SK-MEL-5 (cell line): ENCODE results near the gene CCDC33. TPM values are rescaled to one million over a fixed set of nuclear protein-coding genes. Genes with fewer than 3 reads are reported as not detected.

Experiments
- DNase-seq: peaks from one replicate; pipeline ENCODE4 v3.0.0-alpha.2; 2016; ENCODE audit warnings: low read depth, low spot score
- in situ Hi-C: cut with HindIII; loops from 2 replicates; pipeline ENCODE4 v1.10.0; 2016; ENCODE audit warnings: low sequenced_read_pairs, high pct_unique_total_duplicates, low pct_unique_long_range_greater_than_20kb
- total RNA-seq: library from RNA; depleted of rRNA; stranded (reverse); fragments of >200 nt; shearing (Covaris generic); gene quantifications from 2 replicates; pipeline ENCODE4 v1.2.3, GENCODE V29; 2014

The CCDC33 gene
- total RNA-seq, 1 experiment from 2014 or later: not detected

DNA sequence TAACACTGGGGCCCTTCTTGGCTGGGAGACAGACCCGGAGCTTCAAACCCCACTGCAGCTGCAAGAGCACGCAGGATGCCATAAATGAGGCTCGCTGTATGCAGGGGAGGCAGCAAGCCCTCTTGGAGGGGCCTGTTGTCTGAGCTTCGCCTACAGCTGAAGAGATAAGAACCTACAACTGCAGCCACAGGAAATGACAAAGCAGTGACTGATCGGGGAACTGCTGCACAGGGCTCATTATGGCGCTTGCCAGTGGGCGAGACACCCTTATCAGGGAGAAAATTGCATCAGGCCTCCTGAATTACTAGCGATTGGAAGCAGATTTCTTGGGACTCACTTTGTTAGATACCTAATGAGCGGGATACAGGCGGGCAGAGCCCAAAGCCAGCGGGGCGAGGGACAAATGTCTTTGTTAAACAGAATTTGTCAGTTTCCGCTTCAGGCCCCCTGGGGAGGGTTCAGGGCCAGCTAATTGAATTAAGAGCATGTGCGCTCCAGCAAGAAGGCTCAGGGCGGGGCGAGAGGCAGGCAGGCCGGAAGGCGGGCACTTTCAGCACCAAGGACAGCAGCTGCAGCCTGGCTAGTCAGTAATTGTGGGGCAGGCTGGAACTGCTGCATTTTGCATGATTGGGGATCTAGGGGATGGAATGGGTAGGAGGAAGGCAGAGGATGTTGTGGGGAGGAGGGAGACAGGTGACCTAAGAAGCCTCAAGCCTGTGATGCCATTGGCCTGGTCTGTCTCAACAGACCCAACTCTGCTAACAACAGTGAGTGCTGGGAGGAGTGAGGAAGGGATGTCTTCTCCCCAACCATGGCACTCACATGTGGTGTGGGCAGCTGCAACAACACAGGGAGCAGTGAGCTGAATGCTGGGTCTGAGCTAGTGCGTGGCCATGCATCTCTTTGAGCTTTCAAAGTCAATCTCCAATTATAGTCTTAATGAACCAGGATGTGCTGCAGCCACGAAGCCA lies 55.3 kb downstream of the CCDC33 start:
- in situ Hi-C loops: no loop called here

DNA sequence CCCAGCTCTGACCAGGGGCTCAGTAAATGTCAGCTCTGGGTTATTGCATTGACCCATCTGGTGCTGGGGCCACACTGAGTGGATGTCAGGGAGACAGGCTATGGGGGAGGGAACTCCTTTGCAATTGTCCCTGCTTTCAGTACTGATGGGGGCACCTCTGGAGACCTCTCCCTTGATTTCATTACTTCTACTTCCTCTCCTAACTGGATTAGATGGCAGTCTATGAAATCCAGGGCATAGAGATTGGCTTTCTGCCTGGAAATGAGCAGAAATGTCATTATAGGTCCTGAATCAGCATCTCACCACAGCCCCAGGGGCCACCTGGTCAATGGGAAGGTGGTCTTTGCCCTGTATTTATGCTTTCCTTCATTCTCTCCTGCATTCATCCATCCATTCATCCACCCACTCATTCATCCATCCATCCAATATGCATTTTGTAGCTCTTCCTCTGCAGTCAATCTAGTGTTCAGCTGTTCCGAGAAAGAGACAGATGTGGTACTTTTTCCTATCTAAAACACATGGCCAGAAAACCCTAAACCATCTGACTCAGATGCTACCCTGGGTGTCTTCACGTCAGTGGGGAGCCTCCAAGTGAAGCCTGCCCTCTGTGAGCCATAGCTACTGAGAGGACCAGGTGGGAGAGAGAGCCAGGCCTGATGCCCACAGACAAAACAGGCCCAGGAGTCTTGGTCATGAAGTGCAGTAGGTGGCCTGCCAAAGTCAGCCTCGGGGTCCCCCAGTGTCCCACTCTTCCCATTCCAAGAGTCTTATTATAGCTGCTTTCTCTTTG lies 57.1 kb downstream of the CCDC33 start:
- no peak for DNase-seq
- in situ Hi-C loops: no loop called here

More for the DNA sequence above, 55.3 kb downstream of the CCDC33 start:
- peak; percentile 53 for DNase-seq

DNA sequence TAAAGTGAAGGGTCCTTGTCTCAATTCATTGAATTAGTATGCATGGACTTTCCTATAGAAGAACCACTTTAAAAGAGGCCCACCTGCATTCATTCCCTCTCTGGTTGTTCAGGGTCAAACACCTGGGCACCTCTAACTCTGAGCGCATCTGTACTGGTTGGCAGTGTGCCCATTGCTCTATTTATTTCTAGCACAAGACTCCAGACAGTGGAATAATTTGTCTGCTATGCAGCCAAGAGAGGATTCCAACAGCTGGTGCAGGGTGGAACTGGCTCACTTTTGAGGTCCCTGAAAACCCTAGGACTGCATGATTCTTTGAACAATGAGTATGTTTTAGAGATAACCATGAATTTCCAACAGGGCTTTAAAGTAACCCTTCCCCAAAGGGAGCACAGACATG lies 57.9 kb downstream of the CCDC33 start:
- no peak for DNase-seq
- in situ Hi-C loops: no loop called here

DNA sequence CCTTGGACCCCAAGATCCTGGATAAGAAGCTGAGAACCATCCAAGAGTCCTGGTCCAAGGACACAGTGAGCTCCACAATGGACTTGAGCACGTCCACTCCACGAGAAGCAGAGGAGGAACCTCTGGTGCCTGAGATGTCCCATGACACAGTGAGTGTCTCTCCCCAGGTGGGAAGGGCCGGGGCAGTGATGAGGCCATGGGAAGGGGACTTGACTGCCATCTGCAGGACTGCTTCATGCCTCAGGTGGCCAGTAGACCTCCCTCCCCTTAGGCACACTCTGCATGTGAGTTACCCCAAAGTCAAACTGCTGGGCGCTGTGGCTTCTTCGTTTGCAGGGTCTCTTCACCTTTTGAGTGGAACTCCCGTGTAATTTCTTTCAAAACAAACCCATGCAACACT lies 59.7 kb downstream of the CCDC33 start:
- in situ Hi-C loops: no loop called here
- no peak for DNase-seq

DNA sequence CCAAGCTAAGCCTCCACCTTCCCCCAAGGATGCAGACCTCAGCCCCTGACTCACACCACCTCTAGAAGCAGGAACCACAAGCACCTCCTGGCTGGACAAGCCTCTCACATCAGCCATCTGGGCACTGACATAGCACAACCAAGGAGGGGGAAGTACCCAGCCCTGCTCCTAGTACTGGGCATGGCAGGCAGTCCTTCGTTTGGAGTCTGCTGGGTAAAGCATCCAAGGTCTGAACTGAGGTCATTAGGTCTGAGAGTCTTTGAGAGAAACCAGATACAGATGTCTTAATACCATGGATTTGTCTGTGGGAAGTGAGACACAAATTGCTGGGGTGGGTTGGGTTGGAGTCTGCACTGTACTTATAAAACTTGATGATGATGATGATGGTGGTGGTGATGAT lies 61.8 kb downstream of the CCDC33 start:
- in situ Hi-C loops: no loop called here
- DNase-seq: no peak

DNA sequence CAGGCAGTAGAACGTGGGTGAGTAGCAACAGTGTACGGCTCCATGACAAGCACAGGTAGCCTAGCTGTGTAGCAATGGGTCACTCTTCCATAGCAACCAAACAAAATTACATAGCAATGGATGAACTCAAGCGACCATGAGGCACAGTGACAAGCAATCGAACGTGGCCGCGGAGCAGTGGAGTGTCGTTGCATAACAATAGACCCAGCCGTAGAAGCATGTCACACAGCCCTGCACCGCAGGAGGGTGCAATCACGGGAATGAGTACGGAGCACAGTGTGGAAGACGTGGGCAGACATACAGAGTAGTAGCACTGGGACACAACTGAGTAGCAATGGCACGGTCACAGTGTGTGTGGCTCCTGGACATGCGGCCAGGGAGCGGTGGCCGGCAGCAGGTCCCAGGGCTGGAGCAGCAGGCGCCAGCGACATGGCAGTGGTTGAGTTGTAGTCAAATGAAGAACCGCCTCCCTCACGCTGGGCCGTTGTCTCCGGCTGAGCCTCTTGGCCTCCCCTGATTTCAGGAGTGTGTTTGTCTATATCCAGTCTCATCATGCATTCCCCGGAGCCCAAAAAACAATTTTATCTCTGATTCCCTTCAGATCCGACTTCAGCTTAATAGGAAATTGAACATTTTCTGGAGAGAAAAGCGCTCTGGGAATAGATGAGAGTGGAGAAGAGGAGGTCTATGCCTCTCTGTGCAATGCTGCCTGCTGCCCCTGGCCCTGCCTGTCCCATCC lies 64.1 kb downstream of the CCDC33 start:
- in situ Hi-C loops: loop anchor here (25.0 kb wide), 1 partner anchor 188 kb away; no protein-coding TSS in a partner anchor
- DNase-seq: no peak

DNA sequence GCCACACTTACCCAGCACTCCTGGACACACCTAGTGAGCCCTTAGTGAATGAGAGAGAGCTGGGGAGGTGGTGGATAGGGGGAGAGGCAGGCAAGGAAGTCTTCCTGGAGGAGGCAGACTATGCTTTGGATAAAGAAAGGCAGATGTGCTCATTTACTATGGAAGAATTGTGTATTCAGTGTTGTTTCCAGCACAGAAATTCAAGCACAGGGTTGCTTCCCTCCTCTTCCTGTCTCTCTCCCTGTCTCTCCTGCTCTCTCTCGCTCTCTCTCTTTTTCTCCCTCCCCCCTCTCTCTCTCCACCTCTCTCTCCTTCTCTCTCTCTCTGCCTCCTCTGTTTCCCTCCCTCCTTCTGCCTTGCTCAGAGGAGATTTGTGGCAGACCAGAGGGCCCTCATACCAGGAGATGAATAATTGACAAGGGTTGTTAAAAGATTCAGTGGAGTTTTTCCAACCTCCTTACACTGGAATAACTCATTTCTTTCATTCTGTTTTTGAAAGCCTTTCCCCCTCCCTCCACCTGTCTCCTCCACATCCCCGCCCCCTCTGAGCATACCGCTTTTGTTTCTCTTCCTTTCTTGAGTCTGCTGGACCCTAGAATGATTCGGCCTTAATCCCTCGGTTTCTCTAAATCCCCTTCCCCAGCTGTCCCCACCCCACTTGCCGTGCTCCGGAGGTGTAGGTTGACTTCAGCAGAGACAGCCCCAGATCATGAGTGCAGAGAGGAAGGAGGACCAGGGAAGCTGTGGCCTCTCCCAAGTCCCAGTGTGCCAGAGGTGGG lies 65.6 kb downstream of the CCDC33 start:
- in situ Hi-C loops: loop anchor here (25.0 kb wide), 1 partner anchor 189 kb away; no protein-coding TSS in a partner anchor

DNA sequence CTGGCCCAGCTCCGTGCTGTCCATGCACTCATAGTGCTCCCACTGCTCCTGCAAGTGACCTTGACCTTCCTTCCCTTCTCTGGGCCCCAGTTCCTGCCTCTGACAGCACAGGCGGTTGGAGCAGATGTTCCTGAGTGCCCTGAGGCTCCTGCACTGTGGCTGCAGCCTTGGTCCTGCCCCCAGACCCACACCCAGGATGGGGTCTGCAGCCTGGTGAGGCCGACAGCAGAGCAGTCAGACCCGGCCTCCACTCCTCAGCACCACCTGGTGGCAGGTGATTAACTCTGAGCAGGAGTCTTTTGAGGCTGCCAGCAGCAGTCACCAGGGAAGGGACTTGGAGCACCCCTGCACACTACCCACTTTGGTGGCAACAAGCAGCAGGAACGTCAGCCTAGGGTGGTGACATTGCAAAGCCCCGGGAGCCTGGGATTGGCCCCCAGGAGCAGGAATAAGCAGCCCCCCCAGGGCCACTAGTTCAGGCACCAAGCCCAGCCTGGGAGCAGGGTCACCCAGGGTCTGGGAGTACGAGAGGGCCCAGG lies 66.8 kb downstream of the CCDC33 start:
- DNase-seq: peak; percentile 49

More for the DNA sequence above, 65.6 kb downstream of the CCDC33 start:
- no peak for DNase-seq

DNA sequence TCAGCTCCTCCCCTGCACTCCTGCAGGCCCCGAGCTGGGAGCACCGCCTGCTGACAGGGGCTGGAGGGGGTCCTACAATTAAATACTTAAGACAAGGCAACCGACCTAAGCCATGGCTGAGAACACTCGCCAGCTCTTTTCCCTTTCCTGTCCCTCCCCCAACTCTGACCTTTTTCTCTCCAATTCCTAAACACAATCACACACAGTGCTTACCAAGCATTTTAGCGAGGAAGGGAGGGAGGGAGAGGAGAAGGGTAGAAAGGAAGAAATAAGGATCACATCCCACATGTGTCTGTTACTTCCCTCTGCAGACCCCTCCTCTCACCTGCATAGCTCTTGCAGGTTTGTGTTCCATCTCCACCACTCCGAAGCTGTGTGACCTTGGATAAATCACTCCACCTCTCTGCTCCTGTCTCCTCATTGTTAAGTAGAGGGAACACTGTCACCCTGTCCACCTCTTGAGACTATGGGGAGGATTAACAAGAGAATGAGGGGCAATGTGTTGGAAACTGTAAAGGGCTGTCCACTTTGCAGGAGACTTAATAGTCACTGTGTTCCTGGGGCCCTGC lies 67.7 kb downstream of the CCDC33 start:
- in situ Hi-C loops: loop anchor here (25.0 kb wide), 1 partner anchor 192 kb away; no protein-coding TSS in a partner anchor
- DNase-seq: no peak

More for the DNA sequence above, 66.8 kb downstream of the CCDC33 start:
- in situ Hi-C loops: loop anchor here (25.0 kb wide), 1 partner anchor 191 kb away; no protein-coding TSS in a partner anchor

DNA sequence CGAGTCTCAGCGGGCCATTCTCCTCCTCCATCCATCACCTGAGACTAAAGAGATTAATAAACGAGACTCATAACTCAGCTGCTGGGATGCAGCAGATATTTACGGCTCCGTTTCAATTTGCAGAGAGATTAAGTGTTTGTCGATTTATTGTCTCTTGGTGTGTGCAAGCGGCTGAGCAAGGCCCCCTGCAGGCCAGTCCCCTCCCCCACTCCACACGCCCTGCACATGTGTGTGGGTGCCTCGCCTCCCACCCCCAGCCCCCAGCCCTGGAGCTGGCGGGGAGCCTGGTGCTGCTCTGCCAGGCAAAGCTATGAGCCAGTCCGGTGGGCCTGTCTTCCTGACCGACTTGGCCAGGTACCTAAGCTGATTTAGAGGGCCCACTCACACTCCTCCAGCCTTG lies 68.3 kb downstream of the CCDC33 start:
- in situ Hi-C loops: loop anchor here (25.0 kb wide), 1 partner anchor 192 kb away; no protein-coding TSS in a partner anchor
- no peak for DNase-seq

DNA sequence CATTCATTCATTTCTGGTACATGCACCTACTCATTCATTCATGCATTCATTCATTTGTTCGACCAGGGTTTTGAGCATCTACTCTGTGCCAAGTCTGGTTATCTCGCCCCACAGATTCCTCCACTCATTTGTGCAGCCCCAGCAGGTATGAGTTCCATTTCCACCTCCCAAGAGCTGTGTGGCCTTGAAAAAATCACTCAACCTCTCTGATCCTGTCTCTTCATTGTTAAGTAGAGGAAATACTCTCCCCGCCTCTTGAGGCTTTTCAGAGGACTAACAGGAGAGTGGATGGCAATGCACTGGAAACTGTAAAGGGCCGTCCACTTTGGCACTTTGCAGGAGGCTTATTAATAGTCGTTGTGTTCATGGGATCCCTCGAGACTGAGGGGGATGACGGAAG lies 69.6 kb downstream of the CCDC33 start:
- in situ Hi-C loops: loop anchor here (25.0 kb wide), 1 partner anchor 193 kb away; no protein-coding TSS in a partner anchor
- DNase-seq: no peak

DNA sequence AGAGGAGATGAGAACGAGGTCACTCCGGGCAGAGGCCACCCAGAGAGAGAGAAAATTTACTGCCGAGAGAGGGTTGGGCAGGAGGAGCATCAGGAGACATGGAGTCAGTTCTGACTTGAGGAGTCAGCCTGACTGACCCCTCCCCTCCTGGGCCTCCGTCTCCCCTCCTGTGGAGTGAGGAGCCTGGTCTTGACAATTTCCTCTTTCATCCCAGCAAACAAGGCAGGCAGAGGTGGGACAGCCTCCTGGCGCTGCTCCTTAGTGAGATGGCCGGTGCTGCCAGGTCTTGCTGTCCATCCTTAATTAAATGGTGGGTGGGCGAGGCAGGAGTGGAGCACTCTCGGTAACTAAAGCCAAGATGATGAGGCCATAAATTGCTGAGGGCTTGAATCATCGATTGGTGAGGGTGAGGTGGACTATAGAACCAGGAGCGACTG lies 70.7 kb downstream of the CCDC33 start:
- no peak for DNase-seq
- in situ Hi-C loops: loop anchor here (25.0 kb wide), 1 partner anchor 194 kb away; no protein-coding TSS in a partner anchor

DNA sequence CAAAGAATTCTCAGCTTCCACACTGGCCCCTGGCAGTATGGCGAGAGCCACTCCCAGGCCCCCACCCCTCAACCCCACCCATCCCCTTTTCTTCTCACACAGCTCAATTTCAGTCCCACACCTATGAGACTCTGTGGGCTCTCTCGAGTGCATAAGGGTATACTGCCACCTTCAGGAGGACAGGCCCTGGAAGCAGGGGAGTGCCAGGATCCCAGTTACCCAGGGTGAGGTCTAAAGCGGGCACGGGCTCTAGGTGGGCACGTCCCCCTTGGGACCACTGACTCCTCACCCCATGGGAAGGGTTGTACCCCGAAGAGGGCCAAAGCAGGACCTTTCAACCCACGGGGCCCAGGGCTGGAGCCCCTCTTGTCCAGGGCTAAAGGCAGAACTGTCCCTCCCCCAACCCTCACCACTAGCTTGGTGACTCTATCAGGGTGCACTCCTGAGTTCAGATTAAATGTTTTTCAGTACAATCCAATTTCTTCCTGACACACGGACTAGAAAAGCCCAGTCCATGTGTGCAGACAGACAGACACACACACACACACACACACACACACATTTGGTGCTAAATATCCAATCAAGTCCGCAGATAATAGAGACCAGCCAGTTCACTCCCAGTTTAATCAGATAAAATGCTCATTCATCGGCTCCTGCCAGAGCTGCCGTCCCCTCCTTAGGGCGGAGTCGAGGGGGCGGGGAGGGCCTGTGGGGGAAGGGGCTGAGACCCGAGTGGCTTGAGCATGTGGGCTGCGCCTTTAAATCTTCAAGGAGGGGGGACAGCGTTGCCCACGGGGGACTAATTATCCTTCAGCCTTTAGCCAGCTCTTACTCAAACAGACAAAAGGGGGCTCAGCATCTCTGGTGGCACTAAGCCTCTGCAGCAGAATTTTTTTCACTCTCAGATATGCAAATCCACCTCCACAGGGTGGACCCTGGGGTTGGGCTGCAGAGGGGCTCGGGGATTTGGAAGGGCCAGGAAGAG lies 72.0 kb downstream of the CCDC33 start:
- in situ Hi-C loops: loop anchor here (25.0 kb wide), 1 partner anchor 196 kb away; no protein-coding TSS in a partner anchor
- DNase-seq: peak; percentile 76

DNA sequence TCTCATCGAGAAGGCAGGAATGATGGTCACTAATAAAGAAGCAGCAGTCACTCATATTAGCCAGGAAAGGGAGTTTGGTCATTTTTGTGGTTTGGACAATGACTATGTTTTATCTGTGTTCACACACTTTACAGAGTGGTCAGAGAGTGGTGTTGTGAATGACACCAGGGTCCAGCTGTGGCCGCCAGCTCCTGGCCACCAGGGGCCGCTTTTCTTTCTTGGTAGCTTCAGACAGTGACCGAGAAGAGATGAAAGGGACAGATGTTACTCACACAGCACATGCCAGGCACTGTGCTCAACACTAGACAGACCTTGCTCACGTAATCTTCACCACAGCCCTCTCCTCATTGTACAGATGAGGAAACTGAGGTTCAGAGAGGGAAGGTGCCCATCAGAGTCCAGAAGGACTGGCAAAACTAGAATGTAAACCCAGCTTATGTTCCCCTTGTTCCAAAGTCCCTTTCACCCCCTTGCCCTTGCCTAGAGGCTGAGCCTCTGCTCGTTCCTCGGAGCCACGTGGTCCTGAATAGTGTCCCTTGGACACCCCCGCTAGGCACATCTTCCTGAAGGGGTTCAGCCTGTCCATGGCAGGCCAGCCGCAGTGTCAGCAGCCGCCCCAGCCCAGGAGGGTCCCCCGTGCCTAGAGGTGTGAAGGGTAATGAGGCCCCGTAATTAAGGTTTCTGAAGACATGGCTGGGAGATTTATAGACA lies 75.8 kb downstream of the CCDC33 start:
- in situ Hi-C loops: loop anchor here (25.0 kb wide), 1 partner anchor 200 kb away; no protein-coding TSS in a partner anchor
- peak; percentile 50 for DNase-seq
